Measurements from ENCODE around the gene SNED1.

The SNED1 gene

DNA sequence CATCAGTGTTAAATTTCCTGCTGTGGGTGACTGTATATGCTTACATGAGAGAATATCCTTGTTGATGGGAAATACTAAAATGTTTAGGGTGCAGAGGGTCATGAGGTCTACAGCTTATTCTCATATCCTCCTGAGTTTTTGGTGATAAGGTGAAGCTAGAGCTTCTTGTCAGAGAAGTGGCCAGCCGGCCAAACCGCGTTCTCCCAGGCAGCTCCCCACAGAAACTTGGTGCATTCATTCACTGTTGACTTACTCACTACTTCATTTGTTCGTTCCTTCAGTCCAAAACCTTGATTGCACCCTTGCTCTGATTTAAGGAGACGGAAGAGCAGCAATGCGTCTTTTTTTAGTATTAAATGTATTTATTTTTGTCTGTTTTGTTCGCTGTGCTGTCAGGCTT lies 8.7 kb downstream of the SNED1 start:
- DNase-seq, result no peak

DNA sequence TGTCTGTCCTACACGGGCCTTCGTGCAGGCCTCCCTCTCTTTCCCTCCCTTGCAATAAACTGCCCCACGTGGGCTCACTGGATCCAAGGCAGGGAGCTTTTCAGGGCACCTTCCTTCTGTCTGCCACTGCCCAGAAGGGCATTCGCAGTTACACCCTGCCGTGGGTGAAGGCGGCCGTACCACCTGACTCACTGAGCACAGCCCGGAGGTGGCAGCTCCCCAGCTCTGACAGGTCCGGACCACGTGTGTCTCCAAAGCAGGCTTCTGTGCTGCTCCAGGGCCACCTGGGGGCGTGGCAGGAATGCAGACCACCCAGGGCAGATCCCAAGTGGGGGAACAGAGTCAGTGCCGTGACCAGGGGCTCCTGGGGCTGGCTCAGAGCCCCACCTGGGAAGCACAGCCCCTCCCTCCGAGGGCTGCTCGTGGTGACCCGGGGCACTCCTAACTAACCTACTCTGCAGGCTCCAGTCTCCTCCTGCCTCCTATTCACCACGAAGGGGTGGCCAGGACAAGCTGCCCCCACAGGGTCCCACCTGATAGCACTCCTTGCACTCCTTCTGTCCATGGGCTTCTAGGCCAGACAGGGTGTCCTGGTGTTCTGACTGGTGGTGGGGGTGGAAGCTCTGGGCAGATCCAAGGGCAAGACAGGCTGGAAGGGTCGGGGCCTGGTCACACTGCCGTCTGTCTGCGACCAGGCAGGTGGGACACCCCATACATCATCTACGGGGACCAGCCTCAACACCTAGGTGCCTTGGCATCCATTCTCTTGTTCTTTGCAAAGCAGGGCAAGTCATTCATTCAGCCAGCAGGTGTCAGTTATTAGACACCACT lies 9.7 kb downstream of the SNED1 start:
- DNase-seq, result no peak

DNA sequence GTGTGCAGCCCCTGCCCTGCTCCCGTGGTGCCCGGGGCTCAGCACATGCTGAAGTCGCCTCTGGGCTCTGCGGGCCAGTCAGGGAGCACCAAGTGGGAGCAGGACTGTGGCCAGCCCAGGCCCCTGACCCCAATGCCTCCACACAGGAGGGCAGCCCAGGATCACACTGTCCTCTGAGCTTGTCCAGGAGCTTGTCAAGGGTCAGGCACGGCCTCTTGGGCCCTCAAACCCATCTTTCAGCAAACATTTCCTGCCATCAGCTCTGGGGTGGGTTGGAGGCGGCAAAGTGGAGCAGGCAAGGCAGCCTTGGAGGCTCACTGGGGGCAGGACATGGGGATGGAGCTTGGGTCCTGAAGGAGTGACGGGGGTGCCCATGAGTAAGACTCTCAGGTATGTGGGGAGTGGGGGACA lies 10.3 kb downstream of the SNED1 start:
- DNase-seq, result no peak

DNA sequence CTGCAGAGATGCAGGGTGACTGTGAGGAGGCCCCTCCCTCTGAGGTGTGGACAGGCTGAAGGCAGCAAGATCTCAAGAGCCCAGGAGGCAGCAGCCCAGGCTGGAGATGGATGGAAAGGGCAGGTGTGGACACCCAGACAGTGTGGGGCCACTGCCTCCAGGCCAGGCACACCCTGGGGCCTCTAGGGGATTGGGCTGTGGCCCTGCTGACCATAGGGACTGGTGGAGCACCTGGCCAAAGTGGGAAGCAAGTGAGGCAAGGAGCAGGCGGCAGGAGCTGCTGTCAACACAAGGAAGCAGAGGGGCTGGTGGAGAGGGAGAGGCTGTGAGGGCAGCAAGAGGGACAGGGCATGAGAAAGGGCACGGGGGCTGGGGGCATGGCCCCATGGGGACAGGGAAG lies 10.8 kb downstream of the SNED1 start:
- no peak for DNase-seq

DNA sequence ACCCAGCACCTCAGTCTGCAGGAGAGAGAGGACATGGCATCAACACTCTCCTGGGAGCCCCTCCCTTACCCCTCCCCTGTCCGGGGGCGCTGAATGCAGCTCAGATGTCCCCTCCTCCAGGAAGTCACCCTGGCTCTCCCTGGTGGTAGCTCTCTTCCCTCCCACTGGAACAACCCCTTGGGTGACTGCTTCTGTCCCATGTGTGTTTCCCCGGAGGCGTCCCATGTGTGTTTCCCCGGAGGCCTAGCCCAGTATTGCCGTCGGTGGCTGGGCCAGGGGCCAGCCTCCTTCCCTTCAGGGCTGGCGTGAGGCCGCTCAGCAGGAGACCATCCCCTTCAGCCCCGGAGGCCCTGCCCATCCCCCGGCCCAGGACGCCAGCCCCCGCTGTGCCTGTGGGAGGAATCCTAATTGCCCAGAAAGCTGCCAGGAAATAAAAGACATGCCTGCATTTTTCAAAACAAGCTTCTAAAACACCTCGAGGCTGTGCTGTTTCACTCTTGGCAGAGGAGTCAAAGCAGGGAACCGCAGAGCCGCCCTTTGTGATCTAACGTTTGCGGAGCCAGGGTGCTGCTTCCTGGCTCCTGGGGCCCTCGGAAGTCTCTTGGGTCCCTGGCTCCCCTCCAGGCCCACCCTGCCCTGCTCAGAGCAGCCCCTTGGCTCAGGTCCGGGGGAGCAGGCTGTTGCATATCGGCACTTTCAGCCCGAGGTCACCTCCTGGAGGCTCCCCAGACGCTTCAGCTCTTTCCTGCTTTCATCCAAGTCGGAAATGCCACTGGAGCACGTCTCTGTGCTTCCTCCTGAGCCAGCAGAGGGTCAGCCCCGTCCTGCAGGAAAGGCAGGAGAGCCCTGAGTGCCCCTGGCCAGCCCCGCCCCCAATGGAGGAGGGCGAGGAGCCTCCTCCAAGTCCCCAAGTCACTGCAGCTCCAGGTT lies 11.4 kb downstream of the SNED1 start:
- no peak for DNase-seq

DNA sequence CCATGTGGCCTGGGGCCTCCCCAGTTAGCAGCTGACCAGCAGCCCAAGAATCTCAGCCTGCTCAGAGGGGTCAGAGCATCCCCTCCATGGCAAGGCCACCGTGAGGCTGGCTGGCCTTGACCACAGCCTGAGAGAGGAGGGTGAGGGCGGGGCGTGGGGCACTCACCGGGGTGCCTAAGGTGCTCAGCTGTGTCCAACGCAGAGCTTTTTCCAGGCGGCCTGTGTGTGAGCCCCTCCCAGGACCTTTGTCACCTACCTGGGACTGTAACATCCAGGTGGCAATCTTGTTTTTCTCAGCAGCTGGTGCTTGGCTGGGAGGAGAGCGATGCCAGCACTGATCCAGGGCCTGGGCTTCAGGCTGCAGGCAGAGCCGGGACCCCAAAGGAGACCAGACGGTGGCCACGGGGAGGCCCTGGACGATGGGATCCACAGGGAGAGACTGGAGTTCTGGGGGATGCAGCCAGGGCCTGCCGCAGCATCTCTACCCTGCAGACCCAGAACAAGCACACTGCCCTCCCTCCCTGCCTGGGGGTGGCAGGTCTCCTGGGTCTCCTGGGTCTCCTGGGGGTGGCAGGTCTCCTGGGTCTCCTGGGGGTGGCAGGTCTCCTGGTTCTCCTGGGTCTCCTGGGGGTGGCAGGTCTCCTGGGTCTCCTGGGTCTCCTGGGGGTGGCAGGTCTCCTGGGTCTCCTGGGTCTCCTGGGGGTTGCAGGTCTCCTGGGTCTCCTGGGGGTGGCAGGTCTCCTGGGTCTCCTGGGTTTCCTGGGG lies 12.3 kb downstream of the SNED1 start:
- no peak for DNase-seq

DNA sequence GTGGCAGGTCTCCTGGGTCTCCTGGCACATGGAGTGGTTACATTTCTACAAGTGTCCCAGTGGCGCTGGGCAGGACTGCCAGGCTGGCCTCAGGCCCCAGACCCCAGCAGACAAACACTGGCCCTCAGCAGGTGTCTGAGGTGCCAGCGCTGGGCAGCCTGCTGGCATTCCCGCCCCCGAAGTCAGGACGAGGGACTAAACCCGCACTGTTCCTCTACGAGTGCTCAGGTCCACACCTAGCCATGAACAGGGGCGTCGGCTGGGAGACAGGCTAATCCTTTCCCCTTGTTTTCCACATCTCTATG lies 12.8 kb downstream of the SNED1 start:
- no peak for DNase-seq

DNA sequence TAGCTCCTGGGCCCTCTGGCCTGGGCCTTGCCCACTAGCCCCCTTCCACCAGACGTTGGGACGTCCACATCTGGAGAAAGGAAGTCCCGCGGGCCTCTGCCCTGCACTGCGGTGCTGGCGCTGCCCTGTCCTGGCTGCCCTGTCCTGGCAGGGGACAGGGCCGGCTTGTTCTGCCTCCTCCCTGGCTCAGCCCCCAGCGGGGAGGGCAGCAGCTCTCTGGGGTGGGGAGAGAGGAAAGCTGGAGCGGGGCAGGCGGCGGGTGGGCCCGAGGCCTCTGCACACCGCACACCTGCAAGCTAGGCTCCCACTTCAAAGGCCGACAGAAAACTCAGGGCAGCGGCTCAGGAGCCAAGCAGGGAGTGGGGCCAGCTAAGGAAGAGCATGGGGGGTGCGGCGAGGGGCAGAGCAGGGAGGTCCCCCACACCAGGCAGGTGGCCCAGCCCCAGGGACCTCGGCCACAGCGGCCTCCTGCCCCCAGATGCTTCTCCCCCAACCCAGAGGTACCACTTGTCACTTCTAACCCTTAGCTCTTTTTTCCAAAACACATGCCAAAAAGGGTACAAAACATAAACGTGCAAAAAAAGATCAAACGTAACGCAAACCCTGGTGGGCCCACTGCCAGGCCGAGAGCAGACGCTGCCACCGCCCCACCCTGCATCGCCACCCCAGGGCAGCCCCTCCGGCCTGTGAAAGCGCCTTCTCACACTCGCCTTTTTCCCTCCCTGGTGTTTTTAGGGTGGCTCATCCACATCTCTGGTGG lies 13.5 kb downstream of the SNED1 start:
- no peak for DNase-seq

DNA sequence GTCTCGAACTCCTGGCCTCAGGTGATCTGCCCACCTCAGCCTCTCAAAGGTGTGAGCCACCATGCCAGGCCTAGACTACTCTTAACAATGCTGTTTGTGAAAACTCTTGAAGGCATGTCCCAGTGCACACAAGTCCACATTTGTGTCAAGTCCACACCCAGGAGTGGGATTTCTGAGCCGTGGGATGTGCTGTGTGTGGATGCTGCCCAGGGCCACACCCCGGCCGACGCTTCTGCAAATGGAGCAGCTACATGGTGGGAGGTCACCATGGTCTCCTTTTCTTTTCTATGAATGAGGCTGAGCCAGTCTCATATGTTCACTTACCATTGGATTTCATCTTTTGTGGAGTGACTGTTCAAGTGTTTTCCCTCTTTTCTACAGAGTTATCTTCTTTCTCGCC lies 15.8 kb downstream of the SNED1 start:
- DNase-seq, result no peak

DNA sequence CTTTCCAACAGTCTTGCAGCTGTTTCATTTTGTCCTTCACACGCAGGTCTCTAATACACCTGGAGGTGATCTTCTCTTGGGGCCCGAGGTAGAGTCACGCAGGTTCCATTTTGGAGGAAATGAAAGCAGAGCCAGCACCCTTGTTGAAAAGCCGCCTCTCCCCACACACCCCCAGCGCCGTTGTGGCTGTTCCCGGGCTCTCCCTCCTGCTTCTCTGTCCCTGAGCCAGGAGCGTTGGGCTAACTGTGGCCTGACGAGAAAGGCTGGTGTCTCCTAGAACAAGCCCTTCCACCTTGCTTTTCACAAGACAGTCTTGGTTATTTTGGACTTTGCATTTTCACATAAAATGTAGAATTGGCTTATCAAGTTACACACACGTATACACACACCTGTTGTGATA lies 16.3 kb downstream of the SNED1 start:
- no peak for DNase-seq

DNA sequence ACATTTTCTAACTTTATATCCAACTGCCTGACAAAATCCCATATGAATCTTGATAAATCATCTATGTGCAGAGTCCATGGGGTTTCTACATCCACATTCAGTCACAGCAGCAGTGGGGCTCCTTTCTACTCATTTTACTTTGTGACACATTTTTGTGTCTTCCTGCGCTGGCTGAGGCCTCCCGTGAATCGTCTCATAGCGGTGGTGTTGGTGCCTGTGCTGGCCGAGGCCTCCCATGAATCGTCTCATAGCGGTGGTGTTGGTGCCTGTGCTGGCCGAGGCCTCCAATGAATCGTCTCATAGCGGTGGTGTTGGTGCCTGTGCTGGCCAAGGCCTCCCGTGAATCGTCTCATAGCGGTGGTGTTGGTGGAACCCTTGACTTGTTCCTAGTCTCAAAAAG lies 17.0 kb downstream of the SNED1 start:
- DNase-seq, result no peak

DNA sequence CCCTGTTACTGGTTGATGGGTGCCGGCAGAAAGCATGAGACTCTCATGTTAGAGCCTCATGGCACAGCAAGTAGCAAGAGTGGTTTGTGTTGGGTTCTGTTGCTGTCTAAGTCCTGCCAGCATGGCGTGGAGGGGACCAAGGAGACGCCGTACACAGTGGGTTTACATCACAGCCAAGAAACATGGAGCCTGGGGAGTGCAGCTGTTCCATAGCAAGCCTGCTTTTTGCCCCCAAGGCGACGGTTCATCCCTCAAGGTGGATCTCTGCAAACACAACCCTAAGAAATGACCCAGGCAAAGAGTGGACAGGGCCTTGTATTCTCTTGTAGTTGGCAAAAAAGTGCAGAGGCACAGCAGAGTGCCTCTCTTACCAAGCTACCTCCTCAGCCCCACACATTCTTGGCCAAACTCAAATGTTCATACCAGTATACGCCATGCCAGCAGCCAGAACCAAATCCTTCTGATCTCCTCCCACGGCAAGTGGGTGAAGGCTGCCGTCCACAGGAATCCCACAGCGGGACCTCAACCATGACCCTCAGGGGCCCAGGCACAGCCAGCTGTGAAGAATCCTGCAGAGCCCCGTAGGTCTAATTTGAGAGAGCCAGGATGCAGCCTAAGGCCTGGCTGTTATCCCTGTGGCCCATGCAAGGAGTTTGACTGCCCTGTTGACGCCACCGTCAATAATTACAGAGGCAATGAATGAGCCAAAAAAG lies 19.0 kb downstream of the SNED1 start:
- DNase-seq, result no peak

DNA sequence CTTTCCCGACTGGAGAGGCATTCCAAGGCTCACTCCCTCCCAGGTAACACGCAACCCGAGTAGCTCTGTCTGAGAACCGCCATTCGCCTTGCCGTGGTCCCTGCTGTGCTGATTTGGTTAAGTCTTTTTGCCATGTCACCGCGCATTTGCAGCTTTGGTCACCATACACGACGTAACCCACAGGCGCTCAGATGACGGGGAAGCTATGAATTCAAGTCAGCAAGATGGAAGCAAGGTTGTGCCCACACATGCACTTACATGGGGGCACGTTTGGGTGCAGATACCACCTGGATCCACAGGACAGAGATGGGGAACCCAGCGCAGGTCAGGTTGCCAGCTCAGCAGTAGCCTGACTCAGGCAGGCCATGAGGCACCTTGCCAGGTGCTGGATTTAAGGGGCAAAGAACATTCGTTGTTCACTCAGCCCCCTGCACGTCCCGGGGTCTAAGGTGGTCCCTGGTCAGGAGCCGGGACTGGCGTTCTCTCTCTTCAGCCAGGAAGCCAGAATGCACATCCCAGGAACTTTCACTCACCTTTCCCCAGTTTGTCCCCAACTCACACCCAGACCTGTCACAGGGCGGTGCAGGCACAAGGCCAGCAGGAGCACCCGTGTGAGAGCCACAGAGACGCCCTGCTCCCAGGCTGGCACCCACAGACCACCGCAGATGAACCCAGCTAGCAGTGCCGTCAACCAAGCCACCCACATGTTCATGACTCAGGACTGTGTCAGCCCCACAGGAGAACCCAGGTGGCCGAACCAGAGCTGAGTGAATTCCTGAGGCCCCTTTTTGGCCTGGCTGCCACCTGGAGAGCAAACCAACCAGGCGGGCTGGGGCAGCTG lies 19.9 kb downstream of the SNED1 start:
- no peak for DNase-seq

DNA sequence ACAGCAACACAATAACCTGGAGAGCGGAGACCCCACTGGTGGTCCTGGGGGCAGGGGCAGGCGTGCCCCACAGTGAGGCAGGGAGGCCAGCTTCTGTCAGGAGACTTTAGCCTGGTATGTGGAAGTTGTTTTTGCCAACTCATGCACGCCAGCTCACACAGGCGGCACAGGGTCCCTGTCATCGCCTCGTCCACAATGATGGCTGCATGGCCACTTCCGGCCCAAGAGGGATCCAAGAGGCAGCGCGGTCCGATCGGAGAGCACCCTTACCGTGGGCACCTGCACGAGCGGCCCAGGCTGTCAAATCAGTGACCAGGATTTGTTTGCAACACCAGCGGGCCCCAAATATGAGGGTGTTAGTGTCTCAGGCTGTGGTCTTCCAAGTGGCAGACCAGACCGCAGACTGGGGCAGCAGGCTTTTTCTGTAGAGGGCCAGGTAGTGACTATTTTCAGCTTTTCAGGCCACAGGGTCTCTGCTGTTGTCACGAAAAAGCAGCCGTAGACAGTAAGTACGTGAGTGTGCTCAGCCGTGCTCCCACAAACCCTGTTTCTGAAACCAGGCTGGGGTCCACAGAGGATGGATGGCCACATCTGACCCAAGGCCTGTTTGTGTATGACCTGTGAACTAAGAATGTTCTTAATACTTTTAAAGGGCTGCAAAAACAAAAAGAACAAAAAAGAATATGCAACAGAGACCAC lies 21.2 kb downstream of the SNED1 start:
- no peak for DNase-seq

DNA sequence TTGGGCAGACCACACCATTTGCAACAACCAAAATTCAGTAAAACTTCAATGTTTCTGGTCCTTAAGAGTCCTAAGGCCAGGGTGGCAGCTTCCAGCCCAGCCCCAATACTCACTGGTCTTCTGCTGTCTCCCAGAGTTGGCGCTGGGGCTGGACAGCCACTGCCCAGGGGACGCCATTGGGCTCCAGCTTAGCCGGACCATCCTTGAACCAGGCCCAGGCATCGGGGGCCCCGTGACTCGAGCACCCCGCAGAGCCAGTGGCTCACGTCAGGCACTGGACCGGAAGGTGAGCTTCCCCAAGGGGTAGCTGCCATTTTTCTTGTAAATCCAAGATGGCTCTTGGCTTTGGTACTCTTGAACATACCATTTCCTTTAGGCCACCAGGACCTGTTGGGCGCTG lies 21.8 kb downstream of the SNED1 start:
- no peak for DNase-seq

DNA sequence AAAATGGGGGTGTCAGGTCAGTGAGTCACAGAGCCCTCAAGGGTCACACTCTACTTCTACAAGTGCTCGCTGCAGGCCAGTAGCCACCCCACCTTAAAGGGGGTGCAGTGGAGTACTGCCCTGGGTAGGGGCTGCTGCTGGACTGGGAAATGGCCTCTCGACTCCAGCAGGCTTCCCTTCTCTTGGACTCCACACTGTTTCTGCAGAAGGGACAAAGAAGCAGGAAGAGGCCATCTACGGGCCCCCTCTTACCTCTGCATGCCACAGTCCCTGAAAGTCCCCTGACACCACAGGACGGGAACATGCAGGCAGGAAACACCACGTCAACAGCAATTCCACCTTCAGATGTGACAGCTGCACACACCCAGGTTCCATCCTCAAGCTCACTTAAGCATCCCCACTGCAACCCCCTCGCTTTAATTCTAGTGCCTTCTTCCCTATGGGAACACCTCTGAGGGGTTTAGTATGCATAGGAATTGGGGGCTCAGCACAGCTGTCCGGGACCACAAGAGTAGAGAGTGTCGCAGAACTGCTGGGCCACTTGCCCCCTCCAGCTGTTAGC lies 22.3 kb downstream of the SNED1 start:
- DNase-seq, result no peak

DNA sequence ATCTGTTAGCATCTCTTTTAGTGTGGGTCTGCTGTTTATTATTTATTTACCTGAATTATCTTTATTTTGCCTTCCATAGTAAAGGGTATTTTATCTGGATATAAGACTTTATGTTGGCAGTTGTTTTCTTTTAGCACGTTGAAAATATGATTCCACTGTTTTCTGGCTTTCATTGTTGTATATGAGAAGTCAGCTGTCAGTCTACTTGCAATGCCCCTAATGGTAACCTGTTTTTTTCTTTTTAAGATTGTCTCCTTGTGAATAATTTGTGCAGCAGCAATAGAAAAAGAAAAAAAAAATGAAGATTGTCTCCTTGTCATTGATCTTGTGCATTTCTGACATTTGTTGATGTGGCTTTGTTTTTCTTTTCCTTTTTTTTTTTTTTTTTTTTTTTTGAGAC lies 27.2 kb downstream of the SNED1 start:
- DNase-seq, result no peak

DNA sequence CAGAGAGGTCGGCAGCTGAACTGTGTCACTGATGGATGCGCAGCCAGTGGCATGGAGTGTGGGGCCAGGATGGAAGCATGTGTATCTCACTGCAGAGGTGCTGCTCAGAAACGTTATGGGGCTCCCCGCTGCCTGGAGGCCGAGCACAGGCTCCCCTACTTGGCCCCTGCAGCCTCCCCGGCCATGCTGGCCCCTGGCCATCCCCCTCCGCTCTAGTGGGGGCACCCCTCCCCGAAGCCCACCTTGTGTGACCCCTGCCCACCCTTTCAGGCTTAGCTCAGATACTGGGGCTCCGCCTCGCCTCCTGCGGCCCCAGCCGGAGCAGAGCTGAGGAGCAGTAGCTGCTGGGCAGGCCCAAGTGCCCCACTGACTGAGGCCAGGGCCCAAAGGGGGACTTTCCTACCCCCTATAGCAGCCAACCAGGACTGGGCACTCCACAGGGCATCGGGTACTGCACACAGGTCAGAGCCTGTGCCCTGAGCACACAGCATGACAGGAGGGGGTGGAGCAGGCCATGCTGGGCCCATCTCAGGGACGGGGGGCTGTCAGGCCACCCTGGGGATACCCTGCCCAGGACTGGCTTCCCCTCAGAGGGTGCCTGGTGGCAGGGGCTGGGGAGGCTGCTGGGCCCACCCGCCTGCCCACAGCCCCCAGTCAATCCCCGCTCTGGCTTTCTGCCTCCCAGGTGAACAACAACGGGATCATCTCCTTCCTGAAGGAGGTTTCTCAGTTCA lies 31.3 kb downstream of the SNED1 start:
- no peak for DNase-seq

DNA sequence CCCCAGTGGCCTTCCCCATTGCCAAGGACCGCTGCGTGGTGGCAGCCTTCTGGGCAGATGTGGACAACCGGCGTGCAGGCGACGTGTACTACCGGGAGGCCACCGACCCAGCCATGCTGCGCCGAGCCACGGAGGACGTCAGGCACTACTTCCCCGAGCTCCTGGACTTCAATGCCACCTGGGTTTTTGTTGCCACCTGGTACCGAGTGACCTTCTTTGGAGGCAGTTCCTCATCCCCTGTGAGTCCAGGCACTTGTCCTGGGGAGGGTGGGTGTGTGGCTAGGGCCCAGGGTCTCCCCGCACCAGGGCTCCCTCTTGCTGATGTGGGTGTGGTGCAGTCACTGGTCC lies 31.9 kb downstream of the SNED1 start:
- DNase-seq, result no peak

DNA sequence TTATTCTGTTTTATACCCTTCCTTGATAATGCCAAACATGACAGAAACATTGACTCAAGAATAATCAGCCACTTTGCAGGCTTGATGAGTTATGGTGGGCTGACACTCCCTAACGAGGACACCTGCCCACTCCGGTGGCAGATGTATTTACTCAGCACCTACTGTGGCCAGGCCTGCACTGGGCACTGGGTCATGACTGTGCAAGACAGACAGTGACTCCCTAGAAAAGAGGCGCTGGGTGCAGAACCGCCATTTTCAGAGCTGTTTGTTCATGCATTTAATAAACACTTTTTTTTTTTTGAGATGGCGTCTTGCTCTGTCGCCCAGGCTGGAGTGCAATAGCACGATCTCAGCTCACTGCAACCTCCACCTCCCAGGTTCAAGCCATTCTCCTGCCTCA lies 32.5 kb downstream of the SNED1 start:
- no peak for DNase-seq

Measured in DMS 273 treated with DMSO at 0.1 percent for 48 hours (cell line).